ACHN (cell line): ENCODE data around the gene THSD7A.

Source experiments
- DNase-seq: peaks from one replicate; pipeline ENCODE4 v3.0.0-alpha.2; 2015
- in situ Hi-C: cut with HindIII; loops from 2 replicates; pipeline ENCODE4 v1.10.0; 2017; ENCODE audit warnings: low sequenced_read_pairs, low pct_ligation_motif_present, low pct_unique_long_range_greater_than_20kb

Gene THSD7A

GRCh38 chr7:11760372-11760771 is 71.6 kb downstream of the THSD7A start:
- DNase-seq: no peak
- in situ Hi-C loops: no loop called here

GRCh38 chr7:11758627-11759111 is 73.3 kb downstream of the THSD7A start:
- in situ Hi-C loops: no loop called here
- no peak for DNase-seq

- in situ Hi-C loops: no loop called here
- DNase-seq: no peak
These were observed 74.8 kb downstream of the THSD7A start for GRCh38 chr7:11757153-11757552.

GRCh38 chr7:11754933-11755332 is 77.1 kb downstream of the THSD7A start:
- in situ Hi-C loops: no loop called here
- no peak for DNase-seq

GRCh38 chr7:11754123-11754522 is 77.9 kb downstream of the THSD7A start:
- no peak for DNase-seq
- in situ Hi-C loops: no loop called here

GRCh38 chr7:11753433-11753832 is 78.6 kb downstream of the THSD7A start:
- in situ Hi-C loops: no loop called here
- DNase-seq: no peak

GRCh38 chr7:11751807-11752389 is 80.1 kb downstream of the THSD7A start:
- no peak for DNase-seq
- in situ Hi-C loops: no loop called here

- in situ Hi-C loops: no loop called here
These were observed 80.7 kb downstream of the THSD7A start for GRCh38 chr7:11751315-11751714.

GRCh38 chr7:11750191-11750590 is 81.8 kb downstream of the THSD7A start:
- in situ Hi-C loops: no loop called here
- DNase-seq: no peak

More at GRCh38 chr7:11751315-11751714, 80.7 kb downstream of the THSD7A start:
- DNase-seq: no peak

GRCh38 chr7:11749629-11750028 is 82.4 kb downstream of the THSD7A start:
- no peak for DNase-seq
- in situ Hi-C loops: no loop called here

- in situ Hi-C loops: no loop called here
- no peak for DNase-seq
These were observed 83.1 kb downstream of the THSD7A start for GRCh38 chr7:11748884-11749283.

- no peak for DNase-seq
- in situ Hi-C loops: no loop called here
These were observed 84.1 kb downstream of the THSD7A start for GRCh38 chr7:11747715-11748485.

GRCh38 chr7:11746591-11746990 is 85.4 kb downstream of the THSD7A start:
- in situ Hi-C loops: no loop called here
- DNase-seq: no peak

- no peak for DNase-seq
- in situ Hi-C loops: no loop called here
These were observed 88.5 kb downstream of the THSD7A start for GRCh38 chr7:11743548-11743947.

- in situ Hi-C loops: no loop called here
- DNase-seq: no peak
These were observed 89.0 kb downstream of the THSD7A start for GRCh38 chr7:11743016-11743415.

GRCh38 chr7:11742496-11742895 is 89.5 kb downstream of the THSD7A start:
- in situ Hi-C loops: no loop called here
- no peak for DNase-seq

- DNase-seq: no peak
- in situ Hi-C loops: no loop called here
These were observed 94.3 kb downstream of the THSD7A start for GRCh38 chr7:11737723-11738122.

GRCh38 chr7:11732207-11732606 is 99.8 kb downstream of the THSD7A start:
- in situ Hi-C loops: no loop called here
- DNase-seq: no peak

GRCh38 chr7:11730725-11731124 is 101.3 kb downstream of the THSD7A start:
- no peak for DNase-seq
- in situ Hi-C loops: no loop called here

- DNase-seq: no peak
- in situ Hi-C loops: no loop called here
These were observed 104.1 kb downstream of the THSD7A start for GRCh38 chr7:11727864-11728263.
